Esophagus muscularis mucosa (tissue), 4 donors: ENCODE measurements around the gene CIZ1. TPM values are rescaled to one million over a fixed set of nuclear protein-coding genes. Genes with fewer than 3 reads are reported as not detected.

Source experiments
- DNase-seq: peaks from one replicate; pipeline ENCODE4 v3.0.0-alpha.2; 2017; ENCODE audit errors: extremely low spot score
- H3K27ac ChIP-seq, 4 donors: fragments of 200-600 bp; sonication (generic); replicated peaks in 1 of 4; 1 replicate in 3 of 4; 2 replicates in 1 of 4; pipeline ENCODE4 v1.5.1; 2016 to 2019; ENCODE audit warnings: mild to moderate bottlenecking in 1 of 4
- H3K27me3 ChIP-seq, 4 donors: fragments of 200-600 bp; sonication (generic); one replicate each; pipeline versions ENCODE4 v1.5.1 to v1.6.0; 2016 to 2019
- H3K36me3 ChIP-seq, 4 donors: fragments of 200-600 bp; sonication (generic); one replicate each; pipeline ENCODE4 v1.5.1; 2016 to 2019
- H3K4me1 ChIP-seq, 4 donors: fragments of 200-600 bp; sonication (generic); one replicate each; pipeline ENCODE4 v1.5.1; 2016 to 2019
- H3K4me3 ChIP-seq, 4 donors: fragments of 200-600 bp; sonication (generic); 1 replicate in 2 of 4; 2 replicates in 2 of 4; pipeline ENCODE4 v1.5.1; 2016 to 2019; ENCODE audit warnings: mild to moderate bottlenecking in 4 of 4, moderate library complexity in 1 of 4
- H3K9me3 ChIP-seq, 4 donors: fragments of 200-600 bp; sonication (generic); 1 replicate in 3 of 4; 2 replicates in 1 of 4; pipeline ENCODE4 v1.5.1; 2016 to 2019
- EP300 ChIP-seq: sonication (generic); formaldehyde crosslinking; IDR thresholded peaks from one replicate; pipeline ENCODE4 v1.6.1; 2017; ENCODE audit warnings: antibody characterized with exemption
- POLR2A ChIP-seq: fragments of 450-650 bp; IDR thresholded peaks from one replicate; pipeline ENCODE4 v1.6.1; 2017; ENCODE audit warnings: antibody characterized with exemption, moderate library complexity, mild to moderate bottlenecking, low read depth
- POLR2AphosphoS5 ChIP-seq, 2 donors: sonication (generic); formaldehyde crosslinking; IDR thresholded peaks; one replicate each; pipeline ENCODE4 v1.6.1; 2017; ENCODE audit warnings: antibody characterized with exemption in 2 of 2
- WGBS: methylation state at CpG from one replicate; pipeline ENCODE4 v1.1.5; 2018; 5-methylcytosine and 5-hydroxymethylcytosine counted together
- intact Hi-C: fragments of 100-400 bp; cut with DNase I; formaldehyde crosslinking; loops from one replicate; pipeline ENCODE4 v1.15.1; 2023
- total RNA-seq, 4 donors: library from RNA; depleted of rRNA; stranded (reverse); fragments of >200 nt; gene quantifications; one replicate each; pipeline versions ENCODE4 v1.1.0 to v1.2.1, GENCODE V29; 2016
- TF ChIP-seq, protein P1 (sequence below), 3 experiments: fragments of 200-600 bp in 2 of 3; fragments of 450-650 bp in 1 of 3; sonication (generic) in 2 of 3; IDR thresholded peaks; one replicate each; pipeline ENCODE4 v1.5.1; 2017 to 2019; ENCODE audit warnings: antibody characterized with exemption in 3 of 3, mild to moderate bottlenecking in 2 of 3, moderate library complexity in 1 of 3

CIZ1 gene
- total RNA-seq, 4 donors from 2014 or later: 57.5 to 110 (median 73.2) TPM

DNA sequence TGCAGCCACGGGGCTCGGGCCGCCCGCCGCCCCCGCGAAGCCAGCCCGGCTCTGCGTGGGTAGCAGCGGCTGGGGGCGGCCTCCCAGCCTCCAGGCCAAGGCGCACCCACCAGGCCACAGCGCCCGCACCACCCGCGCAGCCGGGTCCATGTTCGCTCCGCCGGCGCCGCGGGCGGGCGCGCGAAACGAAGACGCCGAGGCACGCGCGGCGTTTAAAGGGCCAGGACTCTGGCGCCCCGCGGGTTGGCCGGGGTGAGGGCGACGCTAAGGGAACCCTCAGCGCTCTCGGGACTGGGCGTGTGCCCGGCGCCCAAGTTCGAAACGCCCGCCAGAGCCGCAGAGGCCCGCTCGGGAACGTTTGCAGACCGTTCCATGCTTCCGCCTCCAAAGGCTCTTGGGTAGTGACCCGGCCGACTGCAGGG, 63.8 kb downstream of the CIZ1 start, which contains the start of gene PTGES2:
Gene PTGES2, minus strand, starts transcription at position 162 of the 422 bp plus-strand sequence. Its CDS starts 12 bp downstream, at position 150.
- Histone ChIP-seq H3K4me3 (peak within 1 kb of the TSS; percentile 77 to 99 (median 98)), H3K36me3 (peaks cover 9 to 25% (median 21%) of the 10 kb centered on the region in 4 donors), H3K4me1 (peaks cover 29 to 39% (median 38%) of the 10 kb centered on the region in 4 donors), H3K27me3 (peaks cover 0 to 12% (median 0%) of the 10 kb centered on the region in 4 donors), H3K27ac (peak within 1 kb of the TSS; percentile 90 to 98 (median 94)), H3K9me3 (no peaks in the 10 kb centered on the region)
- WGBS: no CpG with 5 or more reads among the region's 56 CpGs
- no peak for DNase-seq
- intact Hi-C loops: no loop called here
- TF ChIP-seq POLR2A (no peak), POLR2AphosphoS5 (IDR thresholded peaks at IDR 0.05) (peak in 1 of 2 donors; percentile 69)
- TF ChIP-seq, protein P1, sequence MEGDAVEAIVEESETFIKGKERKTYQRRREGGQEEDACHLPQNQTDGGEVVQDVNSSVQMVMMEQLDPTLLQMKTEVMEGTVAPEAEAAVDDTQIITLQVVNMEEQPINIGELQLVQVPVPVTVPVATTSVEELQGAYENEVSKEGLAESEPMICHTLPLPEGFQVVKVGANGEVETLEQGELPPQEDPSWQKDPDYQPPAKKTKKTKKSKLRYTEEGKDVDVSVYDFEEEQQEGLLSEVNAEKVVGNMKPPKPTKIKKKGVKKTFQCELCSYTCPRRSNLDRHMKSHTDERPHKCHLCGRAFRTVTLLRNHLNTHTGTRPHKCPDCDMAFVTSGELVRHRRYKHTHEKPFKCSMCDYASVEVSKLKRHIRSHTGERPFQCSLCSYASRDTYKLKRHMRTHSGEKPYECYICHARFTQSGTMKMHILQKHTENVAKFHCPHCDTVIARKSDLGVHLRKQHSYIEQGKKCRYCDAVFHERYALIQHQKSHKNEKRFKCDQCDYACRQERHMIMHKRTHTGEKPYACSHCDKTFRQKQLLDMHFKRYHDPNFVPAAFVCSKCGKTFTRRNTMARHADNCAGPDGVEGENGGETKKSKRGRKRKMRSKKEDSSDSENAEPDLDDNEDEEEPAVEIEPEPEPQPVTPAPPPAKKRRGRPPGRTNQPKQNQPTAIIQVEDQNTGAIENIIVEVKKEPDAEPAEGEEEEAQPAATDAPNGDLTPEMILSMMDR (IDR thresholded peaks at IDR 0.05): peak in 1 of 3 experiments; percentile 3

DNA sequence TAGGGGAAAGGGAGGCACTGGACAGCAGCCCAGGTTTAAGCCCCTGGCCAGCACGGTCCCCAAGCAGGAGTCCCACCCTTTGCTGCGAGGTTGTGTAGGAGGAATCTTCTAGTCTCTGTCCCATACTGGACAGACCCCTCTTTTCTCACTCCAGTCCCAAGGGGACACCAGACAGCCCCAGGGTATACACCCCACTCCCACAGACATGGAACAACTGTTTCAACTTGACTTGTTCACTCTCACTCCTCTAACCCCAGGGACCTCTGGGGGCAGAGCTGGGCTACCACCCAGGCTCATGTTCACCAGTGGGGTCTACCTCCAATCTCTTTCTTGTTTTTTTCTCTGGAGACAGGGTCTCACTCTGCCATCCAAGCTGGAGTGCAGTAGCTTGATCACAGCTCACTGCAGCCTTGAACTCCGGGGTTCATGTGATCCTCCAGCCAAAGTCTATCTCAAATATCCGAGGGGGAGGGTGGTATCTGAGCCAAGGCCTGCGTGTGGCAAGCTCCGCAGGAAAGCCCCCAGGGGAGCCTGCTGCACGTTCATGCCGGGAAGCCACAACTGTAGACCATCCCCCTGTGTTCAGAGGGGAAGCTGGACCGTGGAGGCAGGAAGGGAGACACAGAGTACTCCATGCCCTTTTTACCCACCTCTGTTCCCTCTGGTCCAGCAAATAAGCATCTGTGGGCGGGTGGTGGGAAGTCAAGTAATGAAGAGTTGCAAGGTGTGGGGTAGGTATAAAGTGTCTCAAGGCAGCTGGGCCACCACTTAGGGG, 65.6 kb downstream of the CIZ1 start:
- H3K36me3 ChIP-seq: peaks cover 14 to 43% (median 38%) of the 10 kb centered on the region in 4 donors
- peak overlapping the region in 2 of 4 donors; percentile 14 to 96 for H3K27ac ChIP-seq
- TF ChIP-seq POLR2A: no peak
- no peak for TF ChIP-seq POLR2AphosphoS5 (IDR thresholded peaks at IDR 0.05)
- TF ChIP-seq, protein P1 (IDR thresholded peaks at IDR 0.05): no peak
- no peak for TF ChIP-seq EP300
- intact Hi-C loops: no loop called here
- H3K27me3 ChIP-seq: no peaks in the 10 kb centered on the region
- 62% methylated on average over 5 of the region's 10 CpGs for WGBS
- peak overlapping the region in 2 of 4 donors; percentile 32 to 98 for H3K4me3 ChIP-seq
- no peak for DNase-seq
- H3K4me1 ChIP-seq: peaks cover 29 to 39% (median 38%) of the 10 kb centered on the region in 4 donors
- H3K9me3 ChIP-seq: no peaks in the 10 kb centered on the region

DNA sequence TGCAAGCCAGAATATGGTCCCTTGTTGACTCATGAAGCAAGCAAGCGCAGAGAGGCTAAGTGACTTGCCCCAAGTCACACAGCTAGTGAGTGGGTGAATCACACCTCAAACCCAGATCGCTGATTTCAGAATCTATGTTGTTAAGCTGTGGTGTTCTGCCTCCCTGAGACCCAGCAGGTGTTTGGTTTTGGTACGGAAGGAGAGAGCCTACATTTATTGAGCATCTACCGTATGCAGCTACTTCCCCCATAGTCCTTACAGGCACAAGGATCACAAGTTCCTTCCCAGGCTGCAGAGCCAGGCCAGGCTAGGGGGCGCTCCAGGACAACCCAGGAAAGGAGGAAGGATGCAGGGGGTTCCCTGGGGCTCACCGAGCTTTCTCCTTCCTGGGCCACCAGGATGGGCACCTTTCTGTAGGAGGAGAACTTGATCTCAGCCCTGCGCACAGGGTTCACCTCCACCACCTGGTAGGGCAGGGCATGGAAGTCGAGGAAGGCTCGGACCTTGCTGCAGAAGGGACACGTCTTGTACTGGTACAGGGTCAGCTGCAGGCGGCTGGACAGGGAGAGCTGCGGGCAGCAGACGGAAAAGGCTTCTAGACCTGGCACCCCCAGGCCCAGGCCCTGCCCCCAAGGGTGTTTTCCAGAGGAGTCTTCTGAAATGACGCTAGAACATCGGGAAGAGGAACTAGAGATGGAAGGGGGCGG, 66.3 kb downstream of the CIZ1 start:
- DNase-seq: no peak
- intact Hi-C loops: no loop called here
- H3K36me3 ChIP-seq: peaks cover 14 to 50% (median 44%) of the 10 kb centered on the region in 4 donors

DNA sequence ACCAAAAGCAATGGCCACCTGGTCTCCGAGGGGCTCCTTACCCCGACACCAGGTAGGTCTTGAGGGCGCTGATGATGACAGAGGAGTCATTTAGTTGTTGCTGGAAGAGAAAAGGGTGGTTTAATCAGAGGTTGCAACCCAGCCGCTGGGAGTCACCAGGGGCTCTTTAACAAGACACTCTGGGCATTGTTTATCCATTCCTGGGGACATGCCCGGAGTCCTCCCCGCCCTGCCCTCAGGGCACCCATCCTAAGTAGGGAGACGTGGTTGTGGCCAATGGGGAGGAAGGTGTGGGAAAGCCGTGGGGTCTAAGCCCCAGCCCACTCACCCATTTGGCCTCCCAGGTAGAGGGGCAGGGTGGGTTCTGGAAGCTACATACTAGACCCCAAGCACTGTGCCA, 66.9 kb downstream of the CIZ1 start:
- DNase-seq: no peak
- H3K4me1 ChIP-seq: peaks cover 28 to 37% (median 35%) of the 10 kb centered on the region in 4 donors

More for the DNA sequence above, 66.3 kb downstream of the CIZ1 start:
- TF ChIP-seq POLR2AphosphoS5 (IDR thresholded peaks at IDR 0.05): no peak
- no peak for TF ChIP-seq POLR2A
- TF ChIP-seq, protein P1 (IDR thresholded peaks at IDR 0.05): peak; percentile 36 to 51 (median 47)
- no peak for TF ChIP-seq EP300
- peak overlapping the region in 1 of 4 donors; percentile 16 for H3K27ac ChIP-seq
- H3K9me3 ChIP-seq: no peaks in the 10 kb centered on the region
- peaks cover 29 to 39% (median 38%) of the 10 kb centered on the region in 4 donors for H3K4me1 ChIP-seq
- H3K27me3 ChIP-seq: no peaks in the 10 kb centered on the region
- WGBS: 62% methylated on average over 15 of the region's 16 CpGs
- no peak overlapping the region for H3K4me3 ChIP-seq

More for the DNA sequence above, 66.9 kb downstream of the CIZ1 start:
- peaks cover 14 to 51% (median 44%) of the 10 kb centered on the region in 4 donors for H3K36me3 ChIP-seq
- H3K27ac ChIP-seq: no peak overlapping the region
- no peaks in the 10 kb centered on the region for H3K9me3 ChIP-seq
- WGBS: 76% methylated on average over 7 of the region's 8 CpGs
- intact Hi-C loops: no loop called here
- H3K27me3 ChIP-seq: no peaks in the 10 kb centered on the region
- TF ChIP-seq POLR2AphosphoS5 (IDR thresholded peaks at IDR 0.05): no peak
- TF ChIP-seq, protein P1 (IDR thresholded peaks at IDR 0.05): no peak
- TF ChIP-seq EP300: no peak
- TF ChIP-seq POLR2A: no peak
- no peak overlapping the region for H3K4me3 ChIP-seq
